CD4-positive, alpha-beta T cell (primary cell): ENCODE measurements around the gene ADCK2. TPM values are rescaled to one million over a fixed set of nuclear protein-coding genes. Genes with fewer than 3 reads are reported as not detected.
A peak's percentile ranks its signal among the peaks of the same experiment; 100 is the strongest.

Experiments used
- ATAC-seq: fragments of 200-7000 bp; cut with Tn5 transposase; one replicate; pipeline ENCODE4 v1.10.0; 2022; ENCODE audit warnings: mild to moderate bottlenecking; ENCODE audit not compliant: poor library complexity
- CTCF ChIA-PET: fragments of 350-600 bp; sonication (Branson Sonifier 250); formaldehyde crosslinking; loops from one replicate; lab custom pipeline; 2021; ENCODE audit warnings: antibody characterized with exemption, inconsistent platforms; lab: Charles Lee
- POLR2A ChIA-PET: fragments of 350-600 bp; sonication (Branson Sonifier 250); formaldehyde crosslinking; loops from one replicate; lab custom pipeline; 2021; ENCODE audit warnings: antibody characterized with exemption, inconsistent platforms; lab: Charles Lee
- DNase-seq, 14 experiments: peaks; one replicate each; pipeline ENCODE4 v3.0.0-alpha.2; 2013 to 2020; ENCODE audit warnings: mixed read lengths in 2 of 14
- H3K27ac ChIP-seq, 2 donors: one replicate each; pipeline versions ENCODE4 v1.5.1 to v1.7.0; 2013; ENCODE audit warnings: low read length in 2 of 2, low read depth in 1 of 2, mild to moderate bottlenecking in 1 of 2
- H3K27me3 ChIP-seq, 2 experiments: 1 replicate in 1 of 2; 2 replicates in 1 of 2; pipeline versions ENCODE4 v1.6.1 to v1.7.0; 2013; ENCODE audit warnings: low read length in 2 of 2, control low read depth in 1 of 2, mild to moderate bottlenecking in 1 of 2, moderate library complexity in 1 of 2; ENCODE audit not compliant: insufficient read depth in 2 of 2, control insufficient read depth in 1 of 2
- H3K36me3 ChIP-seq: one replicate; pipeline ENCODE4 v1.6.1; 2013; ENCODE audit warnings: low read length, control low read depth; ENCODE audit not compliant: insufficient read depth
- H3K4me1 ChIP-seq: one replicate; pipeline ENCODE4 v1.6.1; 2013; ENCODE audit warnings: low read length, control low read depth; ENCODE audit not compliant: insufficient read depth
- H3K4me3 ChIP-seq: one replicate; pipeline ENCODE4 v1.5.1; 2013; ENCODE audit warnings: mild to moderate bottlenecking, low read length, moderate library complexity
- H3K9me3 ChIP-seq, 2 experiments: 1 replicate in 1 of 2; 2 replicates in 1 of 2; pipeline versions ENCODE4 v1.6.1 to v1.7.0; 2013; ENCODE audit warnings: low read length in 2 of 2, mild to moderate bottlenecking in 2 of 2, control low read depth in 1 of 2, moderate library complexity in 1 of 2; ENCODE audit not compliant: control insufficient read depth in 1 of 2, insufficient read depth in 1 of 2
- H3K27ac Mint-ChIP-seq: one replicate; pipeline ENCODE4 v1.8.0; 2020; ENCODE audit warnings: mixed read lengths
- H3K27me3 Mint-ChIP-seq: one replicate; pipeline ENCODE4 v1.8.0; 2021; ENCODE audit warnings: mixed read lengths
- H3K36me3 Mint-ChIP-seq: one replicate; pipeline ENCODE4 v1.8.0; 2021; ENCODE audit warnings: low read depth, mixed read lengths
- H3K4me1 Mint-ChIP-seq: one replicate; pipeline ENCODE4 v1.8.0; 2021; ENCODE audit warnings: low read depth, mixed read lengths
- H3K4me3 Mint-ChIP-seq: one replicate; pipeline ENCODE4 v1.8.0; 2020; ENCODE audit warnings: mild to moderate bottlenecking, mixed read lengths
- H3K9me3 Mint-ChIP-seq: one replicate; pipeline ENCODE4 v1.8.0; 2020; ENCODE audit warnings: mixed read lengths
- CTCF ChIP-seq: fragments of 200-600 bp; IDR thresholded peaks from one replicate; pipeline ENCODE4 v1.8.0; 2022; ENCODE audit warnings: antibody characterized with exemption, mild to moderate bottlenecking
- intact Hi-C, 2 experiments: fragments of 100-400 bp; cut with DNase I in 1 of 2; cut with micrococcal nuclease in 1 of 2; formaldehyde crosslinking; loops; one replicate each; pipeline versions ENCODE4 v1.15.1 to v1.9.0; 2023 to 2025; cut with DNase I, micrococcal nuclease
- total RNA-seq, 174 experiments: library from RNA in 2 of 174; stranded (reverse) in 2 of 174; gene quantifications; one replicate each; pipeline ENCODE4 v1.2.3 and lab custom pipeline; 2021 to 2026

Gene ADCK2
- total RNA-seq, 2 experiments from 2014 or later = 14.8 to 15.7 TPM

- H3K9me3 ChIP-seq = peaks cover 0 to 6% of the 10 kb centered on the region in 2 experiments
- ChIA-PET POLR2A (no interaction called here), CTCF (no interaction called here)
- ATAC-seq = no peak
- peaks cover 72% of the 10 kb centered on the region for H3K27me3 Mint-ChIP-seq
- no peaks in the 10 kb centered on the region for H3K36me3 ChIP-seq
- H3K27me3 ChIP-seq = peaks cover 53 to 56% of the 10 kb centered on the region in 2 experiments
- H3K4me1 ChIP-seq = peaks cover 20% of the 10 kb centered on the region
- no peaks in the 10 kb centered on the region for H3K9me3 Mint-ChIP-seq
- H3K4me1 Mint-ChIP-seq = peaks cover 11% of the 10 kb centered on the region
- no peak overlapping the region for H3K27ac Mint-ChIP-seq
- no peak for TF ChIP-seq CTCF
- no peak for DNase-seq
- H3K4me3 ChIP-seq = peak overlapping the region; percentile 33
- intact Hi-C loops = no loop called here
- H3K27ac ChIP-seq = no peak overlapping the region
- H3K36me3 Mint-ChIP-seq = no peaks in the 10 kb centered on the region
- H3K4me3 Mint-ChIP-seq = peak overlapping the region; percentile 88
Measured at GRCh38 chr7:140639366-140640053, 33.2 kb upstream of the ADCK2 start.

- CTCF ChIA-PET = no interaction called here
- H3K4me3 ChIP-seq = peak overlapping the region; percentile 33
- H3K9me3 Mint-ChIP-seq = no peaks in the 10 kb centered on the region
Measured at GRCh38 chr7:140640060-140640637, 32.6 kb upstream of the ADCK2 start.

More at GRCh38 chr7:140640060-140640637, 32.6 kb upstream of the ADCK2 start:
- H3K4me1 ChIP-seq = peaks cover 20% of the 10 kb centered on the region
- H3K36me3 Mint-ChIP-seq = no peaks in the 10 kb centered on the region
- no peaks in the 10 kb centered on the region for H3K36me3 ChIP-seq
- H3K4me3 Mint-ChIP-seq = peak overlapping the region; percentile 88
- TF ChIP-seq CTCF = no peak
- intact Hi-C loops = no loop called here
- ATAC-seq (no peak), DNase-seq (no peak)
- peaks cover 51 to 56% of the 10 kb centered on the region in 2 experiments for H3K27me3 ChIP-seq
- H3K27ac Mint-ChIP-seq = no peak overlapping the region
- H3K9me3 ChIP-seq = peaks cover 0 to 6% of the 10 kb centered on the region in 2 experiments
- POLR2A ChIA-PET = interaction anchor here (1.0 kb wide), 1 partner anchor 162 kb away, joined by 3 read pairs; no protein-coding TSS in a partner anchor
- peaks cover 75% of the 10 kb centered on the region for H3K27me3 Mint-ChIP-seq
- peaks cover 11% of the 10 kb centered on the region for H3K4me1 Mint-ChIP-seq
- no peak overlapping the region for H3K27ac ChIP-seq
